ENCODE results near the gene OR6V1. TPM values are rescaled to one million over a fixed set of nuclear protein-coding genes. Genes with fewer than 3 reads are reported as not detected.

Gene OR6V1
- polyA plus RNA-seq, 2 of the 4 experiments (the other 2 are of a cell fraction): not detected

DNA sequence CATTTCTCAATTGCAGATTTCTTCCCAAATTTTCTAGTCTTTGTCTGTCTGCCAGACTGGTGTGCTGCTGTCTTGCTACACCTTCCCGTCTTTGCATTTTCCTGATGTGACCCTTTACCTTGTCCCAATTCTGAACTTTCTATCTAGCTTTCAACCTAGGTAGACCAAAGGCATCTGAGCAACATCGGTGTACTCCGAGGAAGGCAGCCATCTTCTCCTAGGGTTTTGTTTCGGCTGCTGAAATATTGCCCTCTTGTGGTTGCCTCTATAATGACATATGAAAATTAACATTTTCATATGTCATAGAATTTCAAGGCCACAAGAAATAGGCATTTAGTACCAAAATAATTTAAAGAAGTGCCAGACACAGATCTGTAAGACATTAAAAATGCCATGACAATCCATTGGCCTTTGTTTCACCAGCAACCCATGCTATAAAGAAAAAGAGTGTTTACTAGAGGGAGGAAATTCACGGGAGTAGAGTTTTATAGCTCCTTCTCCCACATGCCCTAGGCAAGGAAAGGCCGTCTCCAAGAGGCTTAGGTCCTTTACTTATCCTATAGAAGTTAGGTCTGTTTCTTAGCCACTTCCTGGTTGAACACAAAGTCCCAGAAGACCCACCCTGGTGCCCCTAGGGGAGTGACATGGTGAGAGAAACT lies 48.6 kb upstream of the OR6V1 start:
- CTCF ChIA-PET: interaction anchor here (0.6 to 11.7 kb wide), 22 partner anchors 9 to 728 kb away, joined by 3 to 175 read pairs (median 4); partner anchors contain the start of gene EPHB6
- POLR2A ChIA-PET: no interaction called here
- Histone ChIP-seq H3K27ac (no peak overlapping the region), H3K4me1 (no peaks in the 10 kb centered on the region), H3K4me2 (peak overlapping the region; percentile 55), H3K9me3 (no peaks in the 10 kb centered on the region), H3K4me3 (peak overlapping the region; percentile 10; the same call in 1 of the 3 replicates)
- peak; percentile 37 to 53 for DNase-seq (ENCODE audit: low read depth in 1 of 2, low spot score in 1 of 2)
- 18% methylated on average over 6 of the region's 6 CpGs for WGBS (ENCODE audit: missing lambda C conversion rate)
- peak; percentile 59 to 77; a peak in 4 of 6 replicates for ATAC-seq
- no peak for TF ChIP-seq FOXS1 (CRISPR knock-in tag; IDR thresholded peaks at IDR 0.05)
- TF ChIP-seq SMC3 (IDR thresholded peaks at IDR 0.05): peak; percentile 53
- TF ChIP-seq RAD21 (conservative IDR thresholded peaks at IDR 0.05 in 1 of 2, IDR thresholded peaks at IDR 0.05 in 1 of 2): peak; percentile 43 to 56; a peak in 4 of 5 replicates
- TF ChIP-seq, protein P1, sequence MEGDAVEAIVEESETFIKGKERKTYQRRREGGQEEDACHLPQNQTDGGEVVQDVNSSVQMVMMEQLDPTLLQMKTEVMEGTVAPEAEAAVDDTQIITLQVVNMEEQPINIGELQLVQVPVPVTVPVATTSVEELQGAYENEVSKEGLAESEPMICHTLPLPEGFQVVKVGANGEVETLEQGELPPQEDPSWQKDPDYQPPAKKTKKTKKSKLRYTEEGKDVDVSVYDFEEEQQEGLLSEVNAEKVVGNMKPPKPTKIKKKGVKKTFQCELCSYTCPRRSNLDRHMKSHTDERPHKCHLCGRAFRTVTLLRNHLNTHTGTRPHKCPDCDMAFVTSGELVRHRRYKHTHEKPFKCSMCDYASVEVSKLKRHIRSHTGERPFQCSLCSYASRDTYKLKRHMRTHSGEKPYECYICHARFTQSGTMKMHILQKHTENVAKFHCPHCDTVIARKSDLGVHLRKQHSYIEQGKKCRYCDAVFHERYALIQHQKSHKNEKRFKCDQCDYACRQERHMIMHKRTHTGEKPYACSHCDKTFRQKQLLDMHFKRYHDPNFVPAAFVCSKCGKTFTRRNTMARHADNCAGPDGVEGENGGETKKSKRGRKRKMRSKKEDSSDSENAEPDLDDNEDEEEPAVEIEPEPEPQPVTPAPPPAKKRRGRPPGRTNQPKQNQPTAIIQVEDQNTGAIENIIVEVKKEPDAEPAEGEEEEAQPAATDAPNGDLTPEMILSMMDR (IDR thresholded peaks at IDR 0.05): peak; percentile 75
- no peak for FAIRE-seq

DNA sequence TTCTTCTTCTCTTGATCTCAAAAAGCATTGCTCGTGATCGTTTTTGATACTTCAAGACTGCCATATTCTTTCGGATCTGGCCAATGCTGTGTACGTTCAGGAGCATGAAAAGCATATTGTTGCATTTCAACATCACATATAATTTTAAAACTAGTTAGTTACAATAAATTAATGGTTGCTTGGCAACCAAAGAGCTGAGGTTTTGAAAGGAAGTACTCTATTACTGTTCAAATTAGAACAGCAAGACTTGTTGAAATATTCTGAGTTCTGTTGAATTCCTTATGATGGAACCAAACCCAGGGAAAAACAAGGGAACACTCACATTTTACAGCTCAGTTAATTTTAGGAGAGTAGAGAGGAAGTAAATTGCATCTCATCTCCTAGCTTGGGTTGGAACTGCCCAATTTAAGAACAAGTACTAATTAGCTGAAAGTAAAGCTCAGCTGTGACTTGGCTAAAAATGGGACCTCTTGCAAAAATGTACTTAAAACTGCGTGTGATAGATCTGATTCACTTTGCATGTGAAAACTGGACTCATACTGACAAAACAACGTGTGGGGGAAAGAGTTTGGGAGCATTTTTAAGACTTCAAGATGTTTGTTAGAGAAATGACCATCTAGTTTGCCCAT lies 46.4 kb upstream of the OR6V1 start:
- H3K4me1 ChIP-seq: no peaks in the 10 kb centered on the region
- H3K4me3 ChIP-seq: no peak overlapping the region
- WGBS (ENCODE audit: missing lambda C conversion rate): 18% methylated on average over 6 of the region's 6 CpGs
- POLR2A ChIA-PET: no interaction called here
- H3K4me2 ChIP-seq: no peak overlapping the region
- H3K9me3 ChIP-seq: no peaks in the 10 kb centered on the region
- DNase-seq (ENCODE audit: low read depth in 1 of 2, low spot score in 1 of 2): no peak
- TF ChIP-seq ZFP36 (IDR thresholded peaks at IDR 0.05; ENCODE audit: borderline replicate concordance, partially characterized antibody): no peak
- TF ChIP-seq GATA3 (IDR thresholded peaks at IDR 0.05; ENCODE audit: borderline replicate concordance): no peak
- TF ChIP-seq CBX8 (IDR thresholded peaks at IDR 0.05): no peak
- no peak for TF ChIP-seq NR3C1 (IDR thresholded peaks at IDR 0.05)
- no peak for TF ChIP-seq RCOR1 (IDR thresholded peaks at IDR 0.05; ENCODE audit: low read depth, low read length)
- no peak for TF ChIP-seq SMC3 (IDR thresholded peaks at IDR 0.05)
- no peak for TF ChIP-seq ZC3H11A (IDR thresholded peaks at IDR 0.05)
- TF ChIP-seq, protein P2, sequence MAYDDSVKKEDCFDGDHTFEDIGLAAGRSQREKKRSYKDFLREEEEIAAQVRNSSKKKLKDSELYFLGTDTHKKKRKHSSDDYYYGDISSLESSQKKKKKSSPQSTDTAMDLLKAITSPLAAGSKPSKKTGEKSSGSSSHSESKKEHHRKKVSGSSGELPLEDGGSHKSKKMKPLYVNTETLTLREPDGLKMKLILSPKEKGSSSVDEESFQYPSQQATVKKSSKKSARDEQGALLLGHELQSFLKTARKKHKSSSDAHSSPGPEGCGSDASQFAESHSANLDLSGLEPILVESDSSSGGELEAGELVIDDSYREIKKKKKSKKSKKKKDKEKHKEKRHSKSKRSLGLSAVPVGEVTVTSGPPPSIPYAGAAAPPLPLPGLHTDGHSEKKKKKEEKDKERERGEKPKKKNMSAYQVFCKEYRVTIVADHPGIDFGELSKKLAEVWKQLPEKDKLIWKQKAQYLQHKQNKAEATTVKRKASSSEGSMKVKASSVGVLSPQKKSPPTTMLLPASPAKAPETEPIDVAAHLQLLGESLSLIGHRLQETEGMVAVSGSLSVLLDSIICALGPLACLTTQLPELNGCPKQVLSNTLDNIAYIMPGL (CRISPR knock-in tag; IDR thresholded peaks at IDR 0.05; ENCODE audit: borderline replicate concordance): no peak
- no peak for TF ChIP-seq KDM5A (IDR thresholded peaks at IDR 0.05)
- no peak for TF ChIP-seq RNF2 (IDR thresholded peaks at IDR 0.05; ENCODE audit: borderline replicate concordance, low read depth)
- TF ChIP-seq, protein P3, sequence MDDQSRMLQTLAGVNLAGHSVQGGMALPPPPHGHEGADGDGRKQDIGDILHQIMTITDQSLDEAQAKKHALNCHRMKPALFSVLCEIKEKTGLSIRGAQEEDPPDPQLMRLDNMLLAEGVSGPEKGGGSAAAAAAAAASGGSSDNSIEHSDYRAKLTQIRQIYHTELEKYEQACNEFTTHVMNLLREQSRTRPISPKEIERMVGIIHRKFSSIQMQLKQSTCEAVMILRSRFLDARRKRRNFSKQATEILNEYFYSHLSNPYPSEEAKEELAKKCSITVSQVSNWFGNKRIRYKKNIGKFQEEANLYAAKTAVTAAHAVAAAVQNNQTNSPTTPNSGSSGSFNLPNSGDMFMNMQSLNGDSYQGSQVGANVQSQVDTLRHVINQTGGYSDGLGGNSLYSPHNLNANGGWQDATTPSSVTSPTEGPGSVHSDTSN (IDR thresholded peaks at IDR 0.05): no peak
- no peak for TF ChIP-seq RAD21 (conservative IDR thresholded peaks at IDR 0.05 in 1 of 2, IDR thresholded peaks at IDR 0.05 in 1 of 2)
- TF ChIP-seq, protein P4, sequence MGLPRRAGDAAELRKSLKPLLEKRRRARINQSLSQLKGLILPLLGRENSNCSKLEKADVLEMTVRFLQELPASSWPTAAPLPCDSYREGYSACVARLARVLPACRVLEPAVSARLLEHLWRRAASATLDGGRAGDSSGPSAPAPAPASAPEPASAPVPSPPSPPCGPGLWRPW (IDR thresholded peaks at IDR 0.05): no peak
- TF ChIP-seq, protein P5, sequence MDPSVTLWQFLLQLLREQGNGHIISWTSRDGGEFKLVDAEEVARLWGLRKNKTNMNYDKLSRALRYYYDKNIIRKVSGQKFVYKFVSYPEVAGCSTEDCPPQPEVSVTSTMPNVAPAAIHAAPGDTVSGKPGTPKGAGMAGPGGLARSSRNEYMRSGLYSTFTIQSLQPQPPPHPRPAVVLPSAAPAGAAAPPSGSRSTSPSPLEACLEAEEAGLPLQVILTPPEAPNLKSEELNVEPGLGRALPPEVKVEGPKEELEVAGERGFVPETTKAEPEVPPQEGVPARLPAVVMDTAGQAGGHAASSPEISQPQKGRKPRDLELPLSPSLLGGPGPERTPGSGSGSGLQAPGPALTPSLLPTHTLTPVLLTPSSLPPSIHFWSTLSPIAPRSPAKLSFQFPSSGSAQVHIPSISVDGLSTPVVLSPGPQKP (IDR thresholded peaks at IDR 0.05; ENCODE audit: low read depth, low read length): no peak
- no peak for TF ChIP-seq KDM1A (IDR thresholded peaks at IDR 0.05; ENCODE audit: low read depth)
- TF ChIP-seq SREBF2 (IDR thresholded peaks at IDR 0.05): no peak
- TF ChIP-seq CHD4 (IDR thresholded peaks at IDR 0.05; ENCODE audit: borderline replicate concordance): no peak
- TF ChIP-seq, protein P6, sequence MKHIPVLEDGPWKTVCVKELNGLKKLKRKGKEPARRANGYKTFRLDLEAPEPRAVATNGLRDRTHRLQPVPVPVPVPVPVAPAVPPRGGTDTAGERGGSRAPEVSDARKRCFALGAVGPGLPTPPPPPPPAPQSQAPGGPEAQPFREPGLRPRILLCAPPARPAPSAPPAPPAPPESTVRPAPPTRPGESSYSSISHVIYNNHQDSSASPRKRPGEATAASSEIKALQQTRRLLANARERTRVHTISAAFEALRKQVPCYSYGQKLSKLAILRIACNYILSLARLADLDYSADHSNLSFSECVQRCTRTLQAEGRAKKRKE (CRISPR knock-in tag; IDR thresholded peaks at IDR 0.05; ENCODE audit: low read depth): no peak
- no peak for TF ChIP-seq RARB (CRISPR knock-in tag; IDR thresholded peaks at IDR 0.05)
- TF ChIP-seq TP53 (CRISPR knock-in tag; IDR thresholded peaks at IDR 0.05): no peak
- CTCF ChIA-PET: interaction anchor here (1.0 to 11.7 kb wide), 5 partner anchors 11 to 212 kb away, joined by 3 to 175 read pairs (median 4); partner anchors contain the start of gene EPHB6
- no peak for ATAC-seq
- H3K27ac ChIP-seq: no peak overlapping the region
- FAIRE-seq: no peak

Measured in A549 (cell line).